HL-60 (cell line): ENCODE results near the gene CIART.
A peak's percentile ranks its signal among the peaks of the same experiment; 100 is the strongest.
"Not testable (repeated sequence)": the region's sequence is repeated elsewhere in the genome, so short reads cannot be mapped to it uniquely, and the experiment has no call there.

ENCODE experiments used
- DNase-seq, 2 experiments: peaks; one replicate each; pipeline ENCODE4 v3.0.0-alpha.2; 2010 to 2020; ENCODE audit warnings: low read depth in 1 of 2, low spot score in 1 of 2
- H3K27ac ChIP-seq: fragments of 250-450 bp; sonication (Bioruptor Pico); replicated peaks from 2 replicates; pipeline ENCODE4 v1.5.1; 2020; ENCODE audit warnings: mild to moderate bottlenecking, moderate library complexity
- H3K27me3 ChIP-seq: fragments of 250-450 bp; sonication (Bioruptor Pico); 2 replicates; pipeline ENCODE4 v1.5.1; 2021; ENCODE audit warnings: mild to moderate bottlenecking, moderate library complexity; ENCODE audit not compliant: insufficient read depth, poor library complexity, severe bottlenecking
- H3K4me3 ChIP-seq: replicated peaks from 2 replicates; pipeline ENCODE4 v1.5.1; 2011; ENCODE audit warnings: mild to moderate bottlenecking, control low read depth, low read length; ENCODE audit not compliant: insufficient read depth
- CTCF ChIP-seq: IDR thresholded peaks from one replicate; pipeline ENCODE4 v1.5.1; 2011; ENCODE audit warnings: low read length, control low read depth, inconsistent platforms; ENCODE audit not compliant: insufficient read depth
- GABPA ChIP-seq: IDR thresholded peaks from 2 replicates; pipeline ENCODE4 v1.6.1; 2012; ENCODE audit warnings: low read depth
- POLR2AphosphoS5 ChIP-seq: IDR thresholded peaks from 2 replicates; pipeline ENCODE4 v1.6.1; 2012; ENCODE audit warnings: low read depth
- REST ChIP-seq: IDR thresholded peaks from 2 replicates; pipeline ENCODE4 v1.6.1; 2012; ENCODE audit warnings: low read depth; ENCODE audit not compliant: insufficient replicate concordance
- SPI1 ChIP-seq: IDR thresholded peaks from 2 replicates; pipeline ENCODE4 v1.6.1; 2012; ENCODE audit warnings: low read depth, mild to moderate bottlenecking, borderline replicate concordance

CIART gene

GRCh38 chr1:150235852-150236613, 46.3 kb upstream of the CIART start, which contains the start of gene ANP32E:
Gene ANP32E, minus strand, starts transcription at chr1:150236112. Its CDS starts 326 bp downstream, at chr1:150235786.
- peak within 1 kb of the TSS; percentile 97 for H3K27ac ChIP-seq
- DNase-seq = peak; percentile 99
- H3K27me3 ChIP-seq = no peaks in the 10 kb centered on the region
- peak within 1 kb of the TSS; percentile 72 for H3K4me3 ChIP-seq
- TF ChIP-seq POLR2AphosphoS5 = peak; percentile 97
- no peak for TF ChIP-seq CTCF
- TF ChIP-seq SPI1 = peak; percentile 52; the same call in 1 of the 2 replicates
- peak; percentile 88 for TF ChIP-seq REST
- peak; percentile 59 for TF ChIP-seq GABPA

- TF ChIP-seq POLR2AphosphoS5 (no peak), REST (no peak), SPI1 (no peak), GABPA (no peak), CTCF (no peak)
- H3K27ac ChIP-seq = peak overlapping the region; percentile 97
- no peak for DNase-seq
- H3K27me3 ChIP-seq = no peaks in the 10 kb centered on the region
- peak overlapping the region; percentile 72 for H3K4me3 ChIP-seq
Measured at GRCh38 chr1:150236614-150237100, 45.7 kb upstream of the CIART start.

- not testable (repeated sequence) for H3K27me3 ChIP-seq, DNase-seq, H3K4me3 ChIP-seq
- H3K27ac ChIP-seq = peak overlapping the region; percentile 97
Measured at GRCh38 chr1:150237176-150237575, 45.2 kb upstream of the CIART start.

- no peak for DNase-seq
- Histone ChIP-seq H3K27ac (no peak overlapping the region), H3K4me3 (no peak overlapping the region), H3K27me3 (no peaks in the 10 kb centered on the region)
- TF ChIP-seq POLR2AphosphoS5 (no peak), SPI1 (no peak), GABPA (no peak), CTCF (no peak), REST (no peak)
Measured at GRCh38 chr1:150237746-150238145, 44.6 kb upstream of the CIART start.
